Right kidney (tissue), 1 donor: ENCODE results near the gene FAM78B.
A peak's percentile ranks its signal among the peaks of the same experiment; 100 is the strongest.

ENCODE experiments used
- DNase-seq: peaks from one replicate; pipeline ENCODE4 v3.0.0-alpha.2; 2016

The FAM78B gene

GRCh38 chr1:166164995-166165660 lies 1.7 kb downstream of the FAM78B start:
- peak; percentile 74 for DNase-seq

- no peak for DNase-seq
Observed at GRCh38 chr1:166164646-166164994, 2.2 kb downstream of the FAM78B start.

- DNase-seq, result no peak
Observed at GRCh38 chr1:166159656-166160055, 7.1 kb downstream of the FAM78B start.

- DNase-seq, result no peak
Observed at GRCh38 chr1:166156674-166157073, 10.1 kb downstream of the FAM78B start.

- no peak for DNase-seq
Observed at GRCh38 chr1:166155108-166155507, 11.7 kb downstream of the FAM78B start.

- no peak for DNase-seq
Observed at GRCh38 chr1:166153525-166154314, 13.1 kb downstream of the FAM78B start.

GRCh38 chr1:166152978-166153377 lies 13.8 kb downstream of the FAM78B start:
- DNase-seq, result no peak

GRCh38 chr1:166151804-166152203 lies 15.0 kb downstream of the FAM78B start:
- no peak for DNase-seq

- no peak for DNase-seq
Observed at GRCh38 chr1:166145499-166145898, 21.3 kb downstream of the FAM78B start.

- DNase-seq, result no peak
Observed at GRCh38 chr1:166141969-166142368, 24.8 kb downstream of the FAM78B start.

- DNase-seq, result no peak
Observed at GRCh38 chr1:166140251-166140650, 26.6 kb downstream of the FAM78B start.

GRCh38 chr1:166139735-166140134 lies 27.1 kb downstream of the FAM78B start:
- no peak for DNase-seq

GRCh38 chr1:166136699-166137401 lies 30.0 kb downstream of the FAM78B start:
- DNase-seq, result no peak

GRCh38 chr1:166136222-166136621 lies 30.6 kb downstream of the FAM78B start:
- no peak for DNase-seq

- no peak for DNase-seq
Observed at GRCh38 chr1:166133857-166134256, 32.9 kb downstream of the FAM78B start.

GRCh38 chr1:166133276-166133841 lies 33.4 kb downstream of the FAM78B start:
- DNase-seq, result no peak

GRCh38 chr1:166132496-166132895 lies 34.3 kb downstream of the FAM78B start:
- no peak for DNase-seq

GRCh38 chr1:166129006-166129405 lies 37.8 kb downstream of the FAM78B start:
- DNase-seq, result no peak

GRCh38 chr1:166128195-166128594 lies 38.6 kb downstream of the FAM78B start:
- DNase-seq, result no peak

GRCh38 chr1:166127003-166127402 lies 39.8 kb downstream of the FAM78B start:
- no peak for DNase-seq

- no peak for DNase-seq
Observed at GRCh38 chr1:166122873-166123466, 43.8 kb downstream of the FAM78B start.

GRCh38 chr1:166121010-166121409 lies 45.8 kb downstream of the FAM78B start:
- no peak for DNase-seq

- DNase-seq, result no peak
Observed at GRCh38 chr1:166120281-166120680, 46.5 kb downstream of the FAM78B start.
